Lung (tissue), 12 donors: ENCODE data around the gene ASAP2. TPM values are rescaled to one million over a fixed set of nuclear protein-coding genes. Genes with fewer than 3 reads are reported as not detected.

ENCODE experiments used
- ATAC-seq: fragments of 200-7000 bp; cut with Tn5 transposase; one replicate; pipeline ENCODE4 v1.9.1; 2020; ENCODE audit warnings: moderate number of reproducible peaks; ENCODE audit not compliant: insufficient read depth, low FRiP score
- DNase-seq, 3 donors: peaks; one replicate each; pipeline ENCODE4 v3.0.0-alpha.2; 2013 to 2017
- H3K27ac ChIP-seq, 2 donors: one replicate each; pipeline ENCODE4 v1.5.1; 2013; ENCODE audit warnings: mild to moderate bottlenecking in 2 of 2, moderate library complexity in 2 of 2, control low read depth in 1 of 2, inconsistent platforms in 1 of 2, low read depth in 1 of 2, low read length in 1 of 2
- H3K27me3 ChIP-seq, 3 donors: one replicate each; pipeline ENCODE4 v1.5.1; 2013; ENCODE audit warnings: low read length in 2 of 3; ENCODE audit not compliant: control insufficient read depth in 3 of 3, insufficient read depth in 3 of 3
- H3K36me3 ChIP-seq, 4 donors: one replicate each; pipeline ENCODE4 v1.5.1; 2013; ENCODE audit warnings: low read length in 4 of 4, mild to moderate bottlenecking in 1 of 4, moderate library complexity in 1 of 4; ENCODE audit not compliant: control insufficient read depth in 4 of 4, insufficient read depth in 4 of 4
- H3K4me1 ChIP-seq, 5 donors: one replicate each; pipeline ENCODE4 v1.5.1; 2013; ENCODE audit warnings: low read length in 5 of 5, mild to moderate bottlenecking in 2 of 5, moderate library complexity in 1 of 5; ENCODE audit not compliant: control insufficient read depth in 5 of 5, insufficient read depth in 5 of 5
- H3K4me3 ChIP-seq: one replicate; pipeline ENCODE4 v1.5.1; 2013; ENCODE audit warnings: mild to moderate bottlenecking, control low read depth, moderate library complexity
- H3K9ac ChIP-seq, 2 donors: one replicate each; pipeline ENCODE4 v1.5.1; 2013; ENCODE audit warnings: low read length in 2 of 2, control low read depth in 1 of 2; ENCODE audit not compliant: insufficient read depth in 1 of 2
- H3K9me3 ChIP-seq, 4 donors: one replicate each; pipeline ENCODE4 v1.5.1; 2013; ENCODE audit warnings: low read length in 3 of 4, mild to moderate bottlenecking in 1 of 4, moderate library complexity in 1 of 4; ENCODE audit not compliant: control insufficient read depth in 4 of 4, insufficient read depth in 3 of 4
- WGBS, 2 donors: extraction: QIAGEN DNeasy Blood & Tissue Kit; methylation state at CpG; one replicate each; pipeline ENCODE4 v1.1.7; 2013; 5-methylcytosine and 5-hydroxymethylcytosine counted together
- polyA plus RNA-seq, 2 donors: library from polyadenylated mRNA; stranded (reverse); fragments of 200-250 nt; gene quantifications; one replicate each; pipeline ENCODE4 v1.2.1, GENCODE V29; 2013
- total RNA-seq, 2 donors: library from RNA; depleted of rRNA in 1 of 2; stranded (reverse); fragments of >200 nt in 1 of 2; gene quantifications; one replicate each; pipeline ENCODE4 v1.2.1, GENCODE V29; 2014 to 2021
- TF ChIP-seq, protein P1 (sequence below): IDR thresholded peaks from 2 replicates; pipeline ENCODE4 v1.5.1; 2012; ENCODE audit warnings: mild to moderate bottlenecking; ENCODE audit errors: control extremely low read depth, extremely low read depth
- donor health status: control.
- donor health status: control.
- donor health status: Bipolar disorder and iron deficiency.
- donor health status: healthy.
- donor health status: DM: yes; HTN: yes; CAD: no.

Gene ASAP2
- total and polyA plus RNA-seq, 4 donors, result 7.4 to 30.9 (median 17.0) TPM

DNA sequence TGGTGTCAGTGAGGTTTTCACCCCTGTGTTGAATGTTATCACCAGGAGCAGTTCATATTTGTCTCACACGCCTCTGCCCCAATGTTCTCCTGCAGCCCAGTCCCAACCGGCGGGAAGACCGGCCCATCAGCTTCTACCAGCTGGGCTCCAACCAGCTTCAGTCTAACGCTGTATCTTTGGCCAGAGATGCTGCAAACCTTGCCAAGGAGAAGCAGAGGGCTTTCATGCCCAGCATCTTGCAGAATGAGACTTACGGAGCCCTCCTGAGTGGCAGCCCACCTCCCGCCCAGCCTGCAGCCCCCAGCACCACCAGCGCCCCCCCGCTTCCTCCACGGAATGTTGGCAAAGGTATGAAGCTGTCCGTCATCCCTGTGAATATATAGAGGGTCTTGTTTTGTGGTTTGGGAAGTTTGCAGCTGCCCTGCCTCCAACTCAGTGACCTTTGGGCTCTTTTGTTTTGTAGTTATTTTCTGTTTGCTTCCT is 181.6 kb downstream of the ASAP2 start:
- H3K36me3 ChIP-seq, result peaks cover 0 to 28% (median 4%) of the 10 kb centered on the region in 4 donors
- H3K4me1 ChIP-seq, result peaks cover 0 to 5% (median 0%) of the 10 kb centered on the region in 5 donors
- no peaks in the 10 kb centered on the region for H3K27me3 ChIP-seq
- no peak overlapping the region for H3K27ac ChIP-seq
- no peak overlapping the region for H3K4me3 ChIP-seq
- 91 to 97% methylated on average over 11 of the region's 11 CpGs for WGBS, 2 donors
- H3K9me3 ChIP-seq, result no peaks in the 10 kb centered on the region
- TF ChIP-seq, protein P1, sequence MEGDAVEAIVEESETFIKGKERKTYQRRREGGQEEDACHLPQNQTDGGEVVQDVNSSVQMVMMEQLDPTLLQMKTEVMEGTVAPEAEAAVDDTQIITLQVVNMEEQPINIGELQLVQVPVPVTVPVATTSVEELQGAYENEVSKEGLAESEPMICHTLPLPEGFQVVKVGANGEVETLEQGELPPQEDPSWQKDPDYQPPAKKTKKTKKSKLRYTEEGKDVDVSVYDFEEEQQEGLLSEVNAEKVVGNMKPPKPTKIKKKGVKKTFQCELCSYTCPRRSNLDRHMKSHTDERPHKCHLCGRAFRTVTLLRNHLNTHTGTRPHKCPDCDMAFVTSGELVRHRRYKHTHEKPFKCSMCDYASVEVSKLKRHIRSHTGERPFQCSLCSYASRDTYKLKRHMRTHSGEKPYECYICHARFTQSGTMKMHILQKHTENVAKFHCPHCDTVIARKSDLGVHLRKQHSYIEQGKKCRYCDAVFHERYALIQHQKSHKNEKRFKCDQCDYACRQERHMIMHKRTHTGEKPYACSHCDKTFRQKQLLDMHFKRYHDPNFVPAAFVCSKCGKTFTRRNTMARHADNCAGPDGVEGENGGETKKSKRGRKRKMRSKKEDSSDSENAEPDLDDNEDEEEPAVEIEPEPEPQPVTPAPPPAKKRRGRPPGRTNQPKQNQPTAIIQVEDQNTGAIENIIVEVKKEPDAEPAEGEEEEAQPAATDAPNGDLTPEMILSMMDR, result no peak
- no peak for ATAC-seq
- no peak for DNase-seq
- no peak overlapping the region for H3K9ac ChIP-seq

DNA sequence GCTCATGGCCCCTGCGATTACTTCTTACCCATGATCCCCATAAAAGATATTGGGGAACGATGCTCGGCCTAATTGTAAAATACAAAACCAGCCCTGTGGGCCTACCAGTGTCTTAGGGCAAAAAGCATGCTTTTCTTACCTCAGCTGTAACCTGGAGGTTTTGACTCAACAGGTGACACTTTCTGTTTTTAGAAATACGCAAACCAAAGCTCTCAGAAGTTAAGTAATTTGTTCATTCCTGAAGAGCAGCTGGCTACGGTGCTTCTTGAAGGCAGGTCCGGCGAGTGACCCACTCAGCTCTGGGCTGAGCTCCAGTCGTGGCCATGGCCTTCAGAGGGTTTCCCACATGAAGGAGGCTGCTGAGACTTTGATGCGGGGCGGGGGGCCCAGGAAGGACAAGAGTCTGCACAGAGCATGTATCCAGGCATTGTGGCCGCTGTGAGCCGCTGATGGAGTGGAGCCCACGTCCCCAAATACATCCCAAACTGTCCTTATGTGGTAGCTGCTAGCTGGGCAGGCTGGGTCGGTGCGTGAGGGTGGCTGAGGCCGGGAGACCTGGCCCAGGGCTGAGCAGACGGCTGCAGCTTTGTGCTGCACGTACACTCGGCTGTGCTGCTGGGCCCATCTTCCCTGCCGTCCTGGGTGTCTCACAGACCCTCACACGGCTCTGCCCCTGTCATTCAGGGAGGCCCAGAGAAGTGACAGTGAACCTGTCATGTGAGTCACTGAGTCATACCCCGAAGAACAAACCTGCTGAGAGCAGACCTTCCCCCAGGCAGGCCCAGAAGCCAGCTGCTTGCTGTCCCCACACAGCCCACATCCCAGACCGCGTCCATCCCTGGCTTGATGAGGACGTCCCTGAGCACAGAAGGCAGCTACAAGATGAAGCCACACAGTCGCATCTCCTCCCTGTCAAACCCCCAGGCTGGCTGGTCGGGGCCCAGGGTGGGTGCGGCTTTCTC is 182.6 kb downstream of the ASAP2 start:
- H3K27ac ChIP-seq, result no peak overlapping the region
- no peak overlapping the region for H3K9ac ChIP-seq
- DNase-seq (no peak), ATAC-seq (no peak)
- no peak overlapping the region for H3K4me3 ChIP-seq
- TF ChIP-seq, protein P1, result no peak
- WGBS, 2 donors, result 90 to 94% methylated on average over 28 of the region's 28 CpGs
- peaks cover 0 to 28% (median 4%) of the 10 kb centered on the region in 4 donors for H3K36me3 ChIP-seq
- peaks cover 0 to 5% (median 0%) of the 10 kb centered on the region in 5 donors for H3K4me1 ChIP-seq
- H3K27me3 ChIP-seq, result no peaks in the 10 kb centered on the region
- no peaks in the 10 kb centered on the region for H3K9me3 ChIP-seq

DNA sequence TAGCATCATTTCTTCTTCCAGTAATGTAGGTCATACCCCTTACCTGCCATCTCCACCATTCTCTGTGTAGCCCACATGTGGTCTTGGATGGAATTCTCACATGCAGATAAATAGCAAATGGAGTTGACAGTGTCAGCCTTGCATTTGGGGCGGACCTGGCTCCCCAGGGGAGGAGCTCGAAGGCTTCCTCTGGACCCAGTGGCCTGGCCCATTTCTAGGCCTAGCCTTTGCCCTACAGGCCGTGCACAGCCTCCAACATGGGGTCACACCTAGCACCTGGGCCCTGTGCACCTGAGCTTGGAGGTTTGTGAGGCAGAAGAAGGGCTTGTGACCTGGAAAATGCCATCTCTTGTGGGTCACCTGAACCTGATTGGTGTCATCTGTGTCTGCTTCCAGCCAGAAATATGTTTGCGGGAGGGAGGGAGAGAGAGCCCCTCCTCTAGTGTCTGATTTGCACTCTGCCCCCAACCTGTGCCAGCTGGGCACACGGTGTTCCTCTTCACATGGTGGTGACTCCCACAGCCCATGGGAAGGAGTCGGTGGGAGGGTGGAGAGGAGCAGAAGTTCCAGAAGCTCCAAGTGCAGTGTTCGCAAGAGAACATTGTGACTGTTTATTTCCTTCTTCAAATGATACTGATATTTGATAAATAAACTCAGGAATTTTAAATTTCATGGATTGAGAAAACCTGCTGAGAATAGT is 183.7 kb downstream of the ASAP2 start:
- ATAC-seq (no peak), DNase-seq (no peak)
- 89 to 90% methylated on average over 7 of the region's 7 CpGs for WGBS, 2 donors
- Histone ChIP-seq H3K9ac (no peak overlapping the region), H3K27me3 (no peaks in the 10 kb centered on the region), H3K4me1 (peaks cover 0 to 5% (median 0%) of the 10 kb centered on the region in 5 donors), H3K36me3 (peaks cover 0 to 30% (median 2%) of the 10 kb centered on the region in 4 donors), H3K4me3 (no peak overlapping the region), H3K9me3 (no peaks in the 10 kb centered on the region), H3K27ac (no peak overlapping the region)
- TF ChIP-seq, protein P1, result no peak
